H9 (cell line): ENCODE measurements around the gene MIPOL1. TPM values are rescaled to one million over a fixed set of nuclear protein-coding genes. Genes with fewer than 3 reads are reported as not detected.
"Not testable (repeated sequence)": the region's sequence is repeated elsewhere in the genome, so short reads cannot be mapped to it uniquely, and the experiment has no call there.

Experiments
- DNase-seq: peaks from one replicate; pipeline ENCODE4 v3.0.0-alpha.2; 2017
- H2AFZ ChIP-seq: one replicate; pipeline ENCODE4 v1.6.1; 2013; ENCODE audit warnings: mild to moderate bottlenecking, low read length, control low read depth, moderate library complexity
- H2AK5ac ChIP-seq: 2 replicates; pipeline ENCODE4 v1.6.1; 2013; ENCODE audit warnings: low read length, control low read depth, mixed read lengths; ENCODE audit not compliant: insufficient read length
- H2BK120ac ChIP-seq: one replicate; pipeline ENCODE4 v1.6.1; 2013; ENCODE audit warnings: low read depth, mild to moderate bottlenecking, low read length, control low read depth, inconsistent platforms; ENCODE audit not compliant: poor library complexity, severe bottlenecking
- H2BK12ac ChIP-seq: 2 replicates; pipeline ENCODE4 v1.6.1; 2013; ENCODE audit warnings: low read length, control low read depth, mixed read lengths, low read depth; ENCODE audit not compliant: insufficient read length
- H2BK15ac ChIP-seq: 2 replicates; pipeline ENCODE4 v1.6.1; 2013; ENCODE audit warnings: low read depth, low read length, control low read depth
- H2BK20ac ChIP-seq: one replicate; pipeline ENCODE4 v1.6.1; 2013; ENCODE audit warnings: low read depth, mild to moderate bottlenecking, low read length, control low read depth, inconsistent platforms; ENCODE audit not compliant: poor library complexity, severe bottlenecking
- H2BK5ac ChIP-seq: 2 replicates; pipeline ENCODE4 v1.6.1; 2013; ENCODE audit warnings: low read length, control low read depth, mixed read lengths; ENCODE audit not compliant: insufficient read length
- H3K14ac ChIP-seq: 2 replicates; pipeline ENCODE4 v1.6.1; 2013; ENCODE audit warnings: low read length, control low read depth; ENCODE audit not compliant: insufficient read depth
- H3K18ac ChIP-seq: 2 replicates; pipeline ENCODE4 v1.6.1; 2013; ENCODE audit warnings: low read depth, mild to moderate bottlenecking, mixed read lengths, low read length, control low read depth; ENCODE audit not compliant: insufficient read length
- H3K23ac ChIP-seq: 2 replicates; pipeline ENCODE4 v1.6.1; 2013; ENCODE audit warnings: low read length, control low read depth, mixed read lengths, low read depth; ENCODE audit not compliant: insufficient read length
- H3K23me2 ChIP-seq: 2 replicates; pipeline ENCODE4 v1.6.1; 2013; ENCODE audit warnings: low read depth, mild to moderate bottlenecking, mixed read lengths, low read length, control low read depth; ENCODE audit not compliant: insufficient read length, poor library complexity, severe bottlenecking
- H3K27ac ChIP-seq: 2 replicates; pipeline ENCODE4 v1.5.1; 2013; ENCODE audit warnings: low read length, control low read depth, mixed read lengths, low read depth; ENCODE audit not compliant: insufficient read length
- H3K27me3 ChIP-seq: 2 replicates; pipeline ENCODE4 v1.6.1; 2013; ENCODE audit warnings: low read length, control low read depth, inconsistent platforms; ENCODE audit not compliant: insufficient read depth
- H3K4ac ChIP-seq: 2 replicates; pipeline ENCODE4 v1.6.1; 2013; ENCODE audit warnings: low read depth, mild to moderate bottlenecking, control low read depth, inconsistent platforms, low read length, moderate library complexity
- H3K4me1 ChIP-seq: 2 replicates; pipeline ENCODE4 v1.6.1; 2013; ENCODE audit warnings: low read length, control low read depth, inconsistent platforms; ENCODE audit not compliant: insufficient read depth
- H3K4me2 ChIP-seq: 2 replicates; pipeline ENCODE4 v1.6.1; 2013; ENCODE audit warnings: low read length, control low read depth, mixed read lengths; ENCODE audit not compliant: insufficient read length, insufficient read depth
- H3K56ac ChIP-seq: 2 replicates; pipeline ENCODE4 v1.6.1; 2013; ENCODE audit warnings: low read depth, mild to moderate bottlenecking, mixed read lengths, low read length, control low read depth; ENCODE audit not compliant: insufficient read length
- H3K79me1 ChIP-seq: 2 replicates; pipeline ENCODE4 v1.6.1; 2013; ENCODE audit warnings: low read depth, mild to moderate bottlenecking, moderate library complexity, low read length, control low read depth, inconsistent platforms; ENCODE audit not compliant: insufficient read depth, poor library complexity, severe bottlenecking
- H3K79me2 ChIP-seq: 2 replicates; pipeline ENCODE4 v1.6.1; 2013; ENCODE audit warnings: low read length, control low read depth, inconsistent platforms; ENCODE audit not compliant: insufficient read depth
- H3K9ac ChIP-seq: 2 replicates; pipeline ENCODE4 v1.6.1; 2013; ENCODE audit warnings: low read length, control low read depth, mixed read lengths; ENCODE audit not compliant: insufficient read length; ENCODE audit errors: extremely low read depth
- H3K9me3 ChIP-seq: one replicate; pipeline ENCODE4 v1.6.1; 2013; ENCODE audit warnings: low read depth, low read length, inconsistent platforms; ENCODE audit not compliant: control insufficient read depth
- H3T11ph ChIP-seq: one replicate; pipeline ENCODE4 v1.6.1; 2013; ENCODE audit warnings: mild to moderate bottlenecking, low read length, control low read depth, inconsistent platforms
- H4K20me1 ChIP-seq: one replicate; pipeline ENCODE4 v1.6.1; 2013; ENCODE audit not compliant: control insufficient read depth, insufficient read length, insufficient read depth
- H4K5ac ChIP-seq: 2 replicates; pipeline ENCODE4 v1.6.1; 2013; ENCODE audit warnings: low read depth, mild to moderate bottlenecking, mixed read lengths, low read length, control low read depth; ENCODE audit not compliant: insufficient read length
- H4K8ac ChIP-seq: replicated peaks from 2 replicates; pipeline ENCODE4 v1.6.1; 2013; ENCODE audit warnings: low read length, control low read depth, mixed read lengths, low read depth; ENCODE audit not compliant: insufficient read length
- H4K91ac ChIP-seq: 2 replicates; pipeline ENCODE4 v1.6.1; 2013; ENCODE audit warnings: low read depth, mild to moderate bottlenecking, moderate library complexity, mixed read lengths, low read length, control low read depth; ENCODE audit not compliant: insufficient read length
- H3K27ac Mint-ChIP-seq, 3 experiments: 2 replicates in 2 of 3; 3 replicates in 1 of 3; pipeline ENCODE4 v1.8.0; 2020 to 2021; ENCODE audit warnings: mixed read lengths in 3 of 3, mild to moderate bottlenecking in 1 of 3, moderate library complexity in 1 of 3
- H3K27me3 Mint-ChIP-seq: 2 replicates; pipeline ENCODE4 v1.8.0; 2021; ENCODE audit warnings: low read depth, mild to moderate bottlenecking, moderate library complexity, mixed read lengths
- H3K36me3 Mint-ChIP-seq, 3 experiments: 2 replicates in 2 of 3; 3 replicates in 1 of 3; pipeline ENCODE4 v1.8.0; 2020 to 2021; ENCODE audit warnings: low read depth in 3 of 3, mixed read lengths in 3 of 3; ENCODE audit not compliant: insufficient read depth in 1 of 3
- H3K4me1 Mint-ChIP-seq, 2 experiments: 2 replicates each; pipeline ENCODE4 v1.8.0; 2020; ENCODE audit warnings: mixed read lengths in 2 of 2
- H3K4me3 Mint-ChIP-seq, 2 experiments: 2 replicates in 1 of 2; 3 replicates in 1 of 2; pipeline ENCODE4 v1.8.0; 2020 to 2021; ENCODE audit warnings: mild to moderate bottlenecking in 2 of 2, mixed read lengths in 2 of 2, moderate library complexity in 1 of 2
- H3K9me3 Mint-ChIP-seq, 2 experiments: 2 replicates in 1 of 2; 3 replicates in 1 of 2; pipeline ENCODE4 v1.8.0; 2020; ENCODE audit warnings: mild to moderate bottlenecking in 2 of 2, mixed read lengths in 2 of 2, moderate library complexity in 1 of 2
- WGBS: extraction: QIAGEN DNeasy Blood & Tissue Kit; methylation state at CpG from one replicate; pipeline ENCODE4 v1.1.7; 2013; ENCODE audit warnings: missing lambda C conversion rate, low lambda C conversion rate, mixed read lengths; ENCODE audit not compliant: insufficient read length; ENCODE audit errors: extremely low coverage; 5-methylcytosine and 5-hydroxymethylcytosine counted together
- total RNA-seq: library from RNA; stranded (reverse); gene quantifications from 2 replicates; pipeline ENCODE4 v1.2.1, GENCODE V29; 2021
- TF ChIP-seq, protein P1 (sequence below): fragments of 200-600 bp; sonication (generic); conservative IDR thresholded peaks from 3 replicates; pipeline ENCODE4 v1.8.0; 2021; ENCODE audit warnings: antibody characterized with exemption, mild to moderate bottlenecking

MIPOL1 gene
- total RNA-seq, 1 experiment from 2014 or later, result 15.6 TPM

DNA sequence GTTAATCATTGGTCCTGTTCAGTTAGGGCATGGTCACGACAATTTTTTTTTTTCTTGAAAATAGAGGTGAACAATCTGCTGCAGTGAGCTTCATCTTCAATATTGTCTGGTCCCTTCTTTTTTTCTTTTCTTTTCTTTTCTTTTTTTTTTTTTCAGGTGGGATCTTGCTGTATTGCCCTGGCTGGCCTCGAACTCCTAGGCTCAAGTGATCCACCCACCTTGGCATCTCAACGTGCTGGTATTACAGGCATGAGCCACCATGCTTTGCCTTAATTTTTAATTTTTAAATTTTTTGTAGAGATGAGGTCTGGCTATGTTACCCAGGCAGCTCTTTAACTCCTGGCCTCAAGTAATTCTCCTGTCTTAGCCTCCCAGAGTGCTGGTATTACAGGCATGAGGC lies 36.5 kb downstream of the MIPOL1 start:
- no peaks in the 10 kb centered on the region for H3K9me3 ChIP-seq
- no peak overlapping the region for H2AFZ ChIP-seq
- peaks cover 4% of the 10 kb centered on the region for H3K79me1 ChIP-seq
- H3K27me3 ChIP-seq, result no peaks in the 10 kb centered on the region; the same call in 1 of the 2 replicates
- H2BK120ac ChIP-seq, result no peak overlapping the region
- H4K91ac ChIP-seq, result no peak overlapping the region
- no peaks in the 10 kb centered on the region for H3K4me1 Mint-ChIP-seq
- no peak overlapping the region for H3T11ph ChIP-seq
- H3K4me2 ChIP-seq, result no peak overlapping the region
- no peaks in the 10 kb centered on the region for H4K20me1 ChIP-seq
- no peak overlapping the region for H3K23ac ChIP-seq
- no peaks in the 10 kb centered on the region for H3K36me3 Mint-ChIP-seq
- DNase-seq, result no peak
- no peaks in the 10 kb centered on the region for H3K27me3 Mint-ChIP-seq
- H3K18ac ChIP-seq, result no peak overlapping the region
- H3K9ac ChIP-seq, result no peak overlapping the region
- no peaks in the 10 kb centered on the region for H3K9me3 Mint-ChIP-seq
- no peak overlapping the region for H3K4me3 Mint-ChIP-seq
- no CpG with 5 or more reads among the region's 3 CpGs for WGBS
- no peak overlapping the region for H2BK5ac ChIP-seq
- no peak overlapping the region for H2AK5ac ChIP-seq
- no peaks in the 10 kb centered on the region for H3K4me1 ChIP-seq
- no peak overlapping the region for H4K5ac ChIP-seq
- H3K27ac Mint-ChIP-seq, result no peak overlapping the region
- no peaks in the 10 kb centered on the region for H3K23me2 ChIP-seq
- H3K4ac ChIP-seq, result no peak overlapping the region
- H3K27ac ChIP-seq, result no peak overlapping the region
- no peak overlapping the region for H3K14ac ChIP-seq
- TF ChIP-seq, protein P1, sequence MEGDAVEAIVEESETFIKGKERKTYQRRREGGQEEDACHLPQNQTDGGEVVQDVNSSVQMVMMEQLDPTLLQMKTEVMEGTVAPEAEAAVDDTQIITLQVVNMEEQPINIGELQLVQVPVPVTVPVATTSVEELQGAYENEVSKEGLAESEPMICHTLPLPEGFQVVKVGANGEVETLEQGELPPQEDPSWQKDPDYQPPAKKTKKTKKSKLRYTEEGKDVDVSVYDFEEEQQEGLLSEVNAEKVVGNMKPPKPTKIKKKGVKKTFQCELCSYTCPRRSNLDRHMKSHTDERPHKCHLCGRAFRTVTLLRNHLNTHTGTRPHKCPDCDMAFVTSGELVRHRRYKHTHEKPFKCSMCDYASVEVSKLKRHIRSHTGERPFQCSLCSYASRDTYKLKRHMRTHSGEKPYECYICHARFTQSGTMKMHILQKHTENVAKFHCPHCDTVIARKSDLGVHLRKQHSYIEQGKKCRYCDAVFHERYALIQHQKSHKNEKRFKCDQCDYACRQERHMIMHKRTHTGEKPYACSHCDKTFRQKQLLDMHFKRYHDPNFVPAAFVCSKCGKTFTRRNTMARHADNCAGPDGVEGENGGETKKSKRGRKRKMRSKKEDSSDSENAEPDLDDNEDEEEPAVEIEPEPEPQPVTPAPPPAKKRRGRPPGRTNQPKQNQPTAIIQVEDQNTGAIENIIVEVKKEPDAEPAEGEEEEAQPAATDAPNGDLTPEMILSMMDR, result no peak
- H4K8ac ChIP-seq, result no peak overlapping the region
- no peak overlapping the region for H2BK12ac ChIP-seq
- no peak overlapping the region for H2BK15ac ChIP-seq
- no peak overlapping the region for H3K56ac ChIP-seq
- no peak overlapping the region for H2BK20ac ChIP-seq
- no peaks in the 10 kb centered on the region for H3K79me2 ChIP-seq

DNA sequence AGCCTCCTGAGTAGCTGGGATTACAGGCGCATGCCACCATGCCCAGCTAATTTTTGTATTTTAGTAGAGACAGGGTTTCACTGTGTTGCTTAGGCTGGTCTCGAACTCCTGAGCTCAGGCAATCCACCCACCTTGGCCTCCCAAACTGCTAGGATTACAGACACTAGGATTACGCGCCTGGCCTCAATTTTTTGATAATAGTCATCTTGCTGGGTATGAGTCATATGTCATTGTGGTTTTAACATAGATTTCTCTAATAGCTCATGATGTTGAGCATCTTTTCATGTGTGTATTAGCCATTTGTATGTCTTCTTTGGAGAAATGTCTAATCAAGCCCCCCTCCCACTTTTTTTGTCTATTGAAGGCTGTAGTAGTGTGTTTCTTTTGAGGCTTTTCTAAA lies 38.3 kb downstream of the MIPOL1 start:
- H2BK12ac ChIP-seq, H3K36me3 Mint-ChIP-seq, H3K4ac ChIP-seq, H3K18ac ChIP-seq, H3K27me3 Mint-ChIP-seq, H4K5ac ChIP-seq, H3K9me3 ChIP-seq, H3K9ac ChIP-seq, H3K4me1 ChIP-seq, H3T11ph ChIP-seq, H3K4me3 Mint-ChIP-seq, H2BK5ac ChIP-seq, H3K27me3 ChIP-seq, DNase-seq, H3K27ac Mint-ChIP-seq, H3K79me1 ChIP-seq, H4K91ac ChIP-seq, H2AFZ ChIP-seq, H2AK5ac ChIP-seq, H3K56ac ChIP-seq, H2BK15ac ChIP-seq, H3K9me3 Mint-ChIP-seq, H3K4me2 ChIP-seq, H3K79me2 ChIP-seq, H2BK120ac ChIP-seq, H4K20me1 ChIP-seq, H3K4me1 Mint-ChIP-seq, H3K27ac ChIP-seq, H3K14ac ChIP-seq, H3K23ac ChIP-seq, H2BK20ac ChIP-seq, H3K23me2 ChIP-seq, H4K8ac ChIP-seq: not testable (repeated sequence)
- no CpG with 5 or more reads among the region's 4 CpGs for WGBS
